Kidney epithelial cell (primary cell): ENCODE measurements around the gene TMEM120B. TPM values are rescaled to one million over a fixed set of nuclear protein-coding genes. Genes with fewer than 3 reads are reported as not detected.
A peak's percentile ranks its signal among the peaks of the same experiment; 100 is the strongest.

Experiments
- DNase-seq: peaks from one replicate; pipeline ENCODE4 v3.0.0-alpha.2; 2010; ENCODE audit warnings: low read depth
- H3K27me3 ChIP-seq: 2 replicates; pipeline ENCODE4 v1.6.0; 2011; ENCODE audit warnings: low read length; ENCODE audit not compliant: control insufficient read depth, insufficient read depth
- H3K36me3 ChIP-seq: 2 replicates; pipeline ENCODE4 v1.5.1; 2011; ENCODE audit warnings: low read length; ENCODE audit not compliant: control insufficient read depth, insufficient read depth
- H3K4me3 ChIP-seq: 2 replicates; pipeline ENCODE4 v1.5.1; 2011; ENCODE audit warnings: low read depth, mild to moderate bottlenecking, control low read depth, low read length
- CTCF ChIP-seq: IDR thresholded peaks from 2 replicates; pipeline ENCODE4 v1.5.1; 2011; ENCODE audit warnings: mild to moderate bottlenecking, moderate library complexity, low read length, control low read depth, inconsistent platforms; ENCODE audit not compliant: insufficient read depth, poor library complexity, severe bottlenecking
- total RNA-seq: library from RNA; depleted of rRNA; stranded (reverse); fragments of >200 nt; gene quantifications from 2 replicates; pipeline ENCODE4 v1.2.3, GENCODE V29; 2015

TMEM120B gene
- total RNA-seq, 1 donor from 2014 or later, result 8.8 TPM

GRCh38 chr12:121791671-121792551 lies 79.4 kb downstream of the TMEM120B start:
- Histone ChIP-seq H3K4me3 (peak overlapping the region; percentile 76), H3K36me3 (peaks cover 3% of the 10 kb centered on the region), H3K27me3 (no peaks in the 10 kb centered on the region)
- peak; percentile 2 for TF ChIP-seq CTCF
- no peak for DNase-seq

GRCh38 chr12:121792607-121793439 lies 80.3 kb downstream of the TMEM120B start:
- DNase-seq, result no peak
- peak overlapping the region; percentile 76 for H3K4me3 ChIP-seq
- no peaks in the 10 kb centered on the region for H3K27me3 ChIP-seq
- TF ChIP-seq CTCF, result no peak
- peaks cover 1% of the 10 kb centered on the region for H3K36me3 ChIP-seq

- H3K36me3 ChIP-seq, result peaks cover 1% of the 10 kb centered on the region
- no peaks in the 10 kb centered on the region for H3K27me3 ChIP-seq
- peak within 1 kb of the TSS; percentile 76 for H3K4me3 ChIP-seq
- no peak for DNase-seq
- TF ChIP-seq CTCF, result no peak
Measured at GRCh38 chr12:121793440-121793837, 80.9 kb downstream of the TMEM120B start, which contains the start of gene RHOF. RHOF (minus strand) TSS chr12:121793688; CDS start chr12:121793633, 55 bp downstream.

- no peak for DNase-seq
- peak; percentile 99 for TF ChIP-seq CTCF
- Histone ChIP-seq H3K4me3 (peak overlapping the region; percentile 76), H3K27me3 (no peaks in the 10 kb centered on the region), H3K36me3 (peaks cover 1% of the 10 kb centered on the region)
Measured at GRCh38 chr12:121793838-121794533, 81.4 kb downstream of the TMEM120B start.

- Histone ChIP-seq H3K4me3 (no peak overlapping the region), H3K36me3 (peaks cover 1% of the 10 kb centered on the region), H3K27me3 (no peaks in the 10 kb centered on the region)
- DNase-seq, result no peak
- no peak for TF ChIP-seq CTCF
Measured at GRCh38 chr12:121794534-121795033, 82.0 kb downstream of the TMEM120B start.
